IPS-18a (cell line): Measurements from ENCODE around the gene MYRIP.

Source experiments
- H3K27ac ChIP-seq: one replicate; pipeline ENCODE4 v1.5.1; 2013; ENCODE audit warnings: low read length
- H3K27me3 ChIP-seq: one replicate; pipeline ENCODE4 v1.6.1; 2013; ENCODE audit warnings: mild to moderate bottlenecking, low read length; ENCODE audit not compliant: control insufficient read depth, insufficient read depth
- H3K36me3 ChIP-seq: one replicate; pipeline ENCODE4 v1.6.1; 2013; ENCODE audit warnings: low read depth, low read length; ENCODE audit not compliant: control insufficient read depth
- H3K4me1 ChIP-seq: one replicate; pipeline ENCODE4 v1.6.1; 2013; ENCODE audit warnings: low read depth, low read length; ENCODE audit not compliant: control insufficient read depth
- H3K4me3 ChIP-seq: one replicate; pipeline ENCODE4 v1.5.1; 2013; ENCODE audit warnings: low read length
- H3K9ac ChIP-seq: one replicate; pipeline ENCODE4 v1.6.1; 2013; ENCODE audit warnings: mild to moderate bottlenecking, low read length, moderate library complexity
- H3K9me3 ChIP-seq: one replicate; pipeline ENCODE4 v1.6.1; 2013; ENCODE audit warnings: low read depth, low read length; ENCODE audit not compliant: control insufficient read depth

MYRIP gene

GRCh38 chr3:40200692-40201316 is 391.4 kb downstream of the MYRIP start:
- Histone ChIP-seq H3K27me3 (no peaks in the 10 kb centered on the region), H3K9ac (no peak overlapping the region), H3K36me3 (no peaks in the 10 kb centered on the region), H3K27ac (no peak overlapping the region), H3K4me1 (no peaks in the 10 kb centered on the region), H3K4me3 (no peak overlapping the region), H3K9me3 (no peaks in the 10 kb centered on the region)

- no peak overlapping the region for H3K27ac ChIP-seq
- no peaks in the 10 kb centered on the region for H3K9me3 ChIP-seq
- H3K9ac ChIP-seq, result no peak overlapping the region
- no peaks in the 10 kb centered on the region for H3K4me1 ChIP-seq
- H3K36me3 ChIP-seq, result no peaks in the 10 kb centered on the region
- no peak overlapping the region for H3K4me3 ChIP-seq
- no peaks in the 10 kb centered on the region for H3K27me3 ChIP-seq
These were observed 392.4 kb downstream of the MYRIP start for GRCh38 chr3:40201770-40202169.

- no peaks in the 10 kb centered on the region for H3K9me3 ChIP-seq
- H3K4me3 ChIP-seq, result no peak overlapping the region
- H3K4me1 ChIP-seq, result no peaks in the 10 kb centered on the region
- no peaks in the 10 kb centered on the region for H3K27me3 ChIP-seq
- no peak overlapping the region for H3K27ac ChIP-seq
- H3K9ac ChIP-seq, result no peak overlapping the region
- H3K36me3 ChIP-seq, result no peaks in the 10 kb centered on the region
These were observed 397.1 kb downstream of the MYRIP start for GRCh38 chr3:40206522-40206921.

GRCh38 chr3:40207796-40208195 is 398.4 kb downstream of the MYRIP start:
- no peaks in the 10 kb centered on the region for H3K27me3 ChIP-seq
- H3K27ac ChIP-seq, result no peak overlapping the region
- H3K4me1 ChIP-seq, result no peaks in the 10 kb centered on the region
- no peaks in the 10 kb centered on the region for H3K36me3 ChIP-seq
- no peak overlapping the region for H3K9ac ChIP-seq
- H3K4me3 ChIP-seq, result no peak overlapping the region
- no peaks in the 10 kb centered on the region for H3K9me3 ChIP-seq

- H3K36me3 ChIP-seq, result no peaks in the 10 kb centered on the region
- H3K4me3 ChIP-seq, result no peak overlapping the region
- no peak overlapping the region for H3K27ac ChIP-seq
- H3K9ac ChIP-seq, result no peak overlapping the region
- H3K9me3 ChIP-seq, result no peaks in the 10 kb centered on the region
- no peaks in the 10 kb centered on the region for H3K4me1 ChIP-seq
- no peaks in the 10 kb centered on the region for H3K27me3 ChIP-seq
These were observed 398.8 kb downstream of the MYRIP start for GRCh38 chr3:40208251-40208650.

- Histone ChIP-seq H3K36me3 (no peaks in the 10 kb centered on the region), H3K27me3 (no peaks in the 10 kb centered on the region), H3K27ac (no peak overlapping the region), H3K9me3 (no peaks in the 10 kb centered on the region), H3K4me1 (no peaks in the 10 kb centered on the region), H3K4me3 (no peak overlapping the region), H3K9ac (no peak overlapping the region)
These were observed 402.2 kb downstream of the MYRIP start for GRCh38 chr3:40211579-40211978.

GRCh38 chr3:40213556-40213955 is 404.1 kb downstream of the MYRIP start:
- Histone ChIP-seq H3K36me3 (no peaks in the 10 kb centered on the region), H3K4me1 (no peaks in the 10 kb centered on the region), H3K9me3 (no peaks in the 10 kb centered on the region), H3K9ac (no peak overlapping the region), H3K27ac (no peak overlapping the region), H3K27me3 (no peaks in the 10 kb centered on the region), H3K4me3 (no peak overlapping the region)

- H3K27ac ChIP-seq, result no peak overlapping the region
- no peaks in the 10 kb centered on the region for H3K4me1 ChIP-seq
- no peak overlapping the region for H3K9ac ChIP-seq
- no peaks in the 10 kb centered on the region for H3K27me3 ChIP-seq
- H3K9me3 ChIP-seq, result no peaks in the 10 kb centered on the region
- no peaks in the 10 kb centered on the region for H3K36me3 ChIP-seq
- H3K4me3 ChIP-seq, result no peak overlapping the region
These were observed 405.6 kb downstream of the MYRIP start for GRCh38 chr3:40215015-40215414.

GRCh38 chr3:40216471-40216870 is 407.1 kb downstream of the MYRIP start:
- Histone ChIP-seq H3K4me1 (no peaks in the 10 kb centered on the region), H3K9ac (no peak overlapping the region), H3K9me3 (no peaks in the 10 kb centered on the region), H3K36me3 (no peaks in the 10 kb centered on the region), H3K4me3 (no peak overlapping the region), H3K27ac (no peak overlapping the region), H3K27me3 (no peaks in the 10 kb centered on the region)

- no peaks in the 10 kb centered on the region for H3K4me1 ChIP-seq
- H3K27ac ChIP-seq, result no peak overlapping the region
- H3K36me3 ChIP-seq, result no peaks in the 10 kb centered on the region
- H3K9me3 ChIP-seq, result no peaks in the 10 kb centered on the region
- H3K9ac ChIP-seq, result no peak overlapping the region
- H3K27me3 ChIP-seq, result no peaks in the 10 kb centered on the region
- no peak overlapping the region for H3K4me3 ChIP-seq
These were observed 414.4 kb downstream of the MYRIP start for GRCh38 chr3:40223856-40224255.

- Histone ChIP-seq H3K27me3 (no peaks in the 10 kb centered on the region), H3K9ac (no peak overlapping the region), H3K4me3 (no peak overlapping the region), H3K27ac (no peak overlapping the region), H3K9me3 (no peaks in the 10 kb centered on the region), H3K36me3 (no peaks in the 10 kb centered on the region), H3K4me1 (no peaks in the 10 kb centered on the region)
These were observed 415.5 kb downstream of the MYRIP start for GRCh38 chr3:40224796-40225515.

- no peaks in the 10 kb centered on the region for H3K27me3 ChIP-seq
- no peak overlapping the region for H3K27ac ChIP-seq
- no peaks in the 10 kb centered on the region for H3K4me1 ChIP-seq
- H3K9me3 ChIP-seq, result no peaks in the 10 kb centered on the region
- H3K36me3 ChIP-seq, result no peaks in the 10 kb centered on the region
- no peak overlapping the region for H3K4me3 ChIP-seq
- H3K9ac ChIP-seq, result no peak overlapping the region
These were observed 417.2 kb downstream of the MYRIP start for GRCh38 chr3:40226636-40227035.
